Endothelial cell of umbilical vein (primary cell): ENCODE measurements around the gene NUP35. TPM values are rescaled to one million over a fixed set of nuclear protein-coding genes. Genes with fewer than 3 reads are reported as not detected.
A peak's percentile ranks its signal among the peaks of the same experiment; 100 is the strongest.

Source experiments
- BruUV-seq: library from RNA; stranded (reverse); fragments of 400-500 nt; replicated peaks from 2 replicates; lab custom pipeline; 2021; lab: Mats Ljungman, UMichigan
- CTCF ChIA-PET: fragments of 300-600, 350-600 bp; sonication (Branson Sonifier 250); formaldehyde crosslinking; loops from one replicate; lab custom pipeline; 2021; ENCODE audit warnings: antibody characterized with exemption, inconsistent platforms; lab: Charles Lee
- POLR2A ChIA-PET: fragments of 300-600, 350-600 bp; sonication (Branson Sonifier 250); formaldehyde crosslinking; loops from one replicate; lab custom pipeline; 2021; ENCODE audit warnings: antibody characterized with exemption, inconsistent platforms; lab: Charles Lee
- DNase-seq: peaks from one replicate; pipeline ENCODE4 v3.0.0-alpha.2; 2011; ENCODE audit warnings: low read depth, low spot score
- FAIRE-seq: peaks from 2 replicates; lab custom pipeline; 2011; peaks lifted over from hg19 to GRCh38; lab: Jason Lieb, UNC
- H2AFZ ChIP-seq: 2 replicates; pipeline ENCODE4 v1.6.0; 2012; ENCODE audit warnings: low read depth, low read length, control low read depth, inconsistent platforms
- H3K27ac ChIP-seq: 2 replicates; pipeline ENCODE4 v1.5.1; 2011; ENCODE audit warnings: low read depth, mild to moderate bottlenecking, control low read depth, low read length, moderate library complexity; ENCODE audit not compliant: insufficient read depth
- H3K27me3 ChIP-seq, 2 experiments: 2 replicates each; pipeline versions ENCODE4 v1.6.0 to v1.6.1; 2011; ENCODE audit warnings: low read length in 2 of 2, mixed read lengths in 1 of 2; ENCODE audit not compliant: control insufficient read depth in 2 of 2, insufficient read depth in 2 of 2
- H3K36me3 ChIP-seq, 2 experiments: 2 replicates in 1 of 2; 3 replicates in 1 of 2; pipeline ENCODE4 v1.5.1; 2011; ENCODE audit warnings: low read length in 2 of 2, mild to moderate bottlenecking in 1 of 2, moderate library complexity in 1 of 2; ENCODE audit not compliant: control insufficient read depth in 2 of 2, insufficient read depth in 2 of 2; ENCODE audit errors: extremely low read depth in 1 of 2
- H3K4me1 ChIP-seq: 3 replicates; pipeline ENCODE4 v1.5.1; 2011; ENCODE audit warnings: mild to moderate bottlenecking, low read length; ENCODE audit not compliant: control insufficient read depth, insufficient read depth; ENCODE audit errors: extremely low read depth
- H3K4me2 ChIP-seq: 2 replicates; pipeline ENCODE4 v1.6.1; 2011; ENCODE audit warnings: low read length, control low read depth, mixed read lengths; ENCODE audit not compliant: insufficient read depth
- H3K4me3 ChIP-seq, 3 experiments: fragments of 200-600 bp in 1 of 3; sonication (generic), shearing (Covaris generic) in 1 of 3; replicated peaks in 1 of 3; 2 replicates each; pipeline ENCODE4 v1.5.1; 2011 to 2016; ENCODE audit warnings: control low read depth in 3 of 3, low read length in 3 of 3, mild to moderate bottlenecking in 2 of 3, inconsistent platforms in 1 of 3, low read depth in 1 of 3, moderate library complexity in 1 of 3; ENCODE audit not compliant: insufficient read depth in 1 of 3
- H3K79me2 ChIP-seq: 2 replicates; pipeline ENCODE4 v1.6.0; 2012; ENCODE audit warnings: low read length, inconsistent platforms; ENCODE audit not compliant: control insufficient read depth, insufficient read depth
- H3K9ac ChIP-seq: replicated peaks from 2 replicates; pipeline ENCODE3; 2011; ENCODE audit warnings: low read length, control low read depth; ENCODE audit not compliant: insufficient read depth; ENCODE audit errors: extremely low read depth
- H3K9me1 ChIP-seq: replicated peaks from 3 replicates; pipeline ENCODE4 v1.6.0; 2011; ENCODE audit warnings: mild to moderate bottlenecking, low read length; ENCODE audit not compliant: control insufficient read depth, insufficient read depth; ENCODE audit errors: extremely low read depth
- H3K9me3 ChIP-seq: replicated peaks from 2 replicates; pipeline ENCODE4 v1.5.1; 2012; ENCODE audit warnings: low read length, inconsistent platforms; ENCODE audit not compliant: control insufficient read depth, insufficient read depth
- H4K20me1 ChIP-seq: replicated peaks from 2 replicates; pipeline ENCODE3; 2011; ENCODE audit warnings: mild to moderate bottlenecking, low read length; ENCODE audit not compliant: control insufficient read depth, insufficient read depth; ENCODE audit errors: extremely low read depth
- CTCF ChIP-seq, 2 donors: IDR thresholded peaks; 1 replicate in 1 of 2; 2 replicates in 1 of 2; pipeline ENCODE4 v1.5.1; 2011; ENCODE audit warnings: low read length in 2 of 2, mild to moderate bottlenecking in 2 of 2, moderate library complexity in 2 of 2, control low read depth in 1 of 2, inconsistent platforms in 1 of 2, low read depth in 1 of 2; ENCODE audit not compliant: insufficient read depth in 1 of 2; ENCODE audit errors: extremely low read depth in 1 of 2
- EZH2 ChIP-seq: IDR thresholded peaks from 2 replicates; pipeline ENCODE4 v1.6.1; 2012; ENCODE audit warnings: borderline replicate concordance, low read depth, mild to moderate bottlenecking, moderate library complexity, low read length, inconsistent platforms; ENCODE audit not compliant: severe bottlenecking
- FOS ChIP-seq: IDR thresholded peaks from 2 replicates; pipeline ENCODE4 v1.6.1; 2011; ENCODE audit warnings: mild to moderate bottlenecking, low read length, moderate library complexity, borderline replicate concordance; ENCODE audit not compliant: insufficient read depth
- GATA2 ChIP-seq: IDR thresholded peaks from 2 replicates; pipeline ENCODE4 v1.7.0; 2011; ENCODE audit warnings: low read depth, mild to moderate bottlenecking, moderate library complexity, mixed read lengths, low read length; ENCODE audit not compliant: insufficient read length, insufficient read depth
- JUN ChIP-seq: IDR thresholded peaks from 2 replicates; pipeline ENCODE4 v1.6.1; 2011; ENCODE audit warnings: borderline replicate concordance, low read depth; ENCODE audit not compliant: insufficient read length, insufficient read depth
- MAX ChIP-seq: IDR thresholded peaks from 2 replicates; pipeline ENCODE4 v1.6.1; 2011; ENCODE audit not compliant: insufficient read depth, insufficient read length
- MYC ChIP-seq: IDR thresholded peaks from one replicate; pipeline ENCODE4 v1.6.1; 2011; ENCODE audit warnings: mild to moderate bottlenecking, low read depth, low read length
- POLR2A ChIP-seq: IDR thresholded peaks from 2 replicates; pipeline ENCODE4 v1.6.1; 2012; ENCODE audit warnings: low read depth, mild to moderate bottlenecking, control low read depth, low read length
- POLR2AphosphoS5 ChIP-seq: IDR thresholded peaks from 2 replicates; pipeline ENCODE4 v1.6.1; 2012; ENCODE audit warnings: low read depth, mild to moderate bottlenecking, control low read depth, low read length, moderate library complexity; ENCODE audit not compliant: insufficient read depth
- dilution Hi-C: fragments of 300-500 bp; cut with MboI; formaldehyde crosslinking; loops from one replicate; pipeline ENCODE4 v1.15.0; 2019; ENCODE audit warnings: low sequenced_read_pairs; ENCODE audit not compliant: extremely low pct_ligation_motif_present
- intact Hi-C: fragments of 100-400 bp; cut with micrococcal nuclease; formaldehyde crosslinking; loops from one replicate; pipeline ENCODE4 v1.10.0; 2022
- polyA plus RNA-seq, 4 experiments: library from polyadenylated mRNA; depleted of rRNA in 3 of 4; stranded (reverse) in 3 of 4; unstranded in 1 of 4; fragments of >200 nt; gene quantifications; 2 replicates each; pipeline versions ENCODE4 v1.2.1 to v1.2.3, GENCODE V29; 2011 to 2012; ENCODE audit warnings: missing spikeins in 1 of 4
- total RNA-seq: library from RNA; stranded (reverse); gene quantifications from 2 replicates; pipeline ENCODE4 v1.2.3, GENCODE V29; 2021

Gene NUP35
- total and polyA plus RNA-seq, 2 donors (not counting 3 experiments of a cell fraction or from before 2014, with no cell fraction given), result 8.4 to 22.1 TPM

- DNase-seq, result no peak
- Histone ChIP-seq H4K20me1 (no peaks in the 10 kb centered on the region), H3K4me3 (peak overlapping the region; percentile 65 to 97 (median 89)), H3K9me1 (no peaks in the 10 kb centered on the region), H3K9ac (peak overlapping the region; percentile 88), H3K4me1 (peaks cover 12% of the 10 kb centered on the region), H3K9me3 (no peaks in the 10 kb centered on the region), H2AFZ (peak overlapping the region; percentile 99), H3K27me3 (peaks cover 17 to 23% of the 10 kb centered on the region in 2 experiments), H3K27ac (peak overlapping the region; percentile 79), H3K36me3 (no peaks in the 10 kb centered on the region), H3K79me2 (no peaks in the 10 kb centered on the region), H3K4me2 (peak overlapping the region; percentile 92)
- no TSS peak for BruUV-seq
- ChIA-PET POLR2A (no interaction called here), CTCF (interaction anchor here (0.5 to 2.0 kb wide), 7 partner anchors 8 to 41 kb away, joined by 3 to 20 read pairs (median 4); no protein-coding TSS in a partner anchor)
- no peak for TF ChIP-seq POLR2A
- no peak for TF ChIP-seq MAX
- TF ChIP-seq JUN, result no peak
- no peak for TF ChIP-seq FOS
- TF ChIP-seq EZH2, result no peak
- no peak for TF ChIP-seq POLR2AphosphoS5
- TF ChIP-seq CTCF (IDR thresholded peaks at IDR 0.05; ENCODE audit: extremely low read depth in 1 of 2, insufficient read depth in 1 of 2, low read depth in 1 of 2, low read length in 2 of 2), result no peak
- TF ChIP-seq GATA2, result no peak
- no peak for TF ChIP-seq MYC
- intact Hi-C loops (loop anchor here (1.0 to 5.0 kb wide), 3 partner anchors 40 to 164 kb away; partner anchors contain the start of genes NCKAP1 and NUP35), dilution Hi-C loops (no loop called here)
- no peak for FAIRE-seq
Observed at GRCh38 chr2:183078163-183078463, 46.1 kb upstream of the NUP35 start.
